ENCODE data around the gene PPIG. TPM values are rescaled to one million over a fixed set of nuclear protein-coding genes. Genes with fewer than 3 reads are reported as not detected.

Gene PPIG
- total and polyA plus RNA-seq, 9 of the 15 experiments (the other 6 are each of a cell fraction or from before 2014, with no cell fraction given), result 52.5 to 166 (median 124) TPM

- TF ChIP-seq AFF4 (CRISPR knock-in tag; IDR thresholded peaks at IDR 0.05), result peak; percentile 64; the same call in 1 of the 2 replicates
- TF ChIP-seq SREBF1 (IDR thresholded peaks at IDR 0.05; ENCODE audit: borderline replicate concordance, low read depth, low read length), result peak; percentile 93
- TF ChIP-seq, protein P1, sequence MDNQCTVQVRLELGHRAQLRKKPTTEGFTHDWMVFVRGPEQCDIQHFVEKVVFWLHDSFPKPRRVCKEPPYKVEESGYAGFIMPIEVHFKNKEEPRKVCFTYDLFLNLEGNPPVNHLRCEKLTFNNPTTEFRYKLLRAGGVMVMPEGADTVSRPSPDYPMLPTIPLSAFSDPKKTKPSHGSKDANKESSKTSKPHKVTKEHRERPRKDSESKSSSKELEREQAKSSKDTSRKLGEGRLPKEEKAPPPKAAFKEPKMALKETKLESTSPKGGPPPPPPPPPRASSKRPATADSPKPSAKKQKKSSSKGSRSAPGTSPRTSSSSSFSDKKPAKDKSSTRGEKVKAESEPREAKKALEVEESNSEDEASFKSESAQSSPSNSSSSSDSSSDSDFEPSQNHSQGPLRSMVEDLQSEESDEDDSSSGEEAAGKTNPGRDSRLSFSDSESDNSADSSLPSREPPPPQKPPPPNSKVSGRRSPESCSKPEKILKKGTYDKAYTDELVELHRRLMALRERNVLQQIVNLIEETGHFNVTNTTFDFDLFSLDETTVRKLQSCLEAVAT (IDR thresholded peaks at IDR 0.05), result peak; percentile 7 to 56; a peak in 2 of 4 replicates
- peak; percentile 99 for TF ChIP-seq ESRRA (IDR thresholded peaks at IDR 0.05; ENCODE audit: borderline replicate concordance, low read depth)
- TF ChIP-seq GABPA (tag; conservative IDR thresholded peaks at IDR 0.05; ENCODE audit: low read depth), result peak; percentile 81
- peak; percentile 24; the same call in 1 of the 2 replicates for TF ChIP-seq ZNF589 (CRISPR knock-in tag; IDR thresholded peaks at IDR 0.05; ENCODE audit: low read depth)
- TF ChIP-seq CREB1 (IDR thresholded peaks at IDR 0.05), result peak; percentile 94
- TF ChIP-seq CREB1 (CRISPR knock-in tag; IDR thresholded peaks at IDR 0.05), result peak; percentile 92
- TF ChIP-seq ARID2 (IDR thresholded peaks at IDR 0.05), result peak; percentile 7; the same call in 1 of the 2 replicates
- peak in 1 of 2 experiments; percentile 60; a peak in 2 of 4 replicates for TF ChIP-seq TEAD1 (CRISPR knock-in tag; IDR thresholded peaks at IDR 0.05)
- TF ChIP-seq ZNF395 (CRISPR knock-in tag; IDR thresholded peaks at IDR 0.05), result peak; percentile 89
- TF ChIP-seq, protein P2, sequence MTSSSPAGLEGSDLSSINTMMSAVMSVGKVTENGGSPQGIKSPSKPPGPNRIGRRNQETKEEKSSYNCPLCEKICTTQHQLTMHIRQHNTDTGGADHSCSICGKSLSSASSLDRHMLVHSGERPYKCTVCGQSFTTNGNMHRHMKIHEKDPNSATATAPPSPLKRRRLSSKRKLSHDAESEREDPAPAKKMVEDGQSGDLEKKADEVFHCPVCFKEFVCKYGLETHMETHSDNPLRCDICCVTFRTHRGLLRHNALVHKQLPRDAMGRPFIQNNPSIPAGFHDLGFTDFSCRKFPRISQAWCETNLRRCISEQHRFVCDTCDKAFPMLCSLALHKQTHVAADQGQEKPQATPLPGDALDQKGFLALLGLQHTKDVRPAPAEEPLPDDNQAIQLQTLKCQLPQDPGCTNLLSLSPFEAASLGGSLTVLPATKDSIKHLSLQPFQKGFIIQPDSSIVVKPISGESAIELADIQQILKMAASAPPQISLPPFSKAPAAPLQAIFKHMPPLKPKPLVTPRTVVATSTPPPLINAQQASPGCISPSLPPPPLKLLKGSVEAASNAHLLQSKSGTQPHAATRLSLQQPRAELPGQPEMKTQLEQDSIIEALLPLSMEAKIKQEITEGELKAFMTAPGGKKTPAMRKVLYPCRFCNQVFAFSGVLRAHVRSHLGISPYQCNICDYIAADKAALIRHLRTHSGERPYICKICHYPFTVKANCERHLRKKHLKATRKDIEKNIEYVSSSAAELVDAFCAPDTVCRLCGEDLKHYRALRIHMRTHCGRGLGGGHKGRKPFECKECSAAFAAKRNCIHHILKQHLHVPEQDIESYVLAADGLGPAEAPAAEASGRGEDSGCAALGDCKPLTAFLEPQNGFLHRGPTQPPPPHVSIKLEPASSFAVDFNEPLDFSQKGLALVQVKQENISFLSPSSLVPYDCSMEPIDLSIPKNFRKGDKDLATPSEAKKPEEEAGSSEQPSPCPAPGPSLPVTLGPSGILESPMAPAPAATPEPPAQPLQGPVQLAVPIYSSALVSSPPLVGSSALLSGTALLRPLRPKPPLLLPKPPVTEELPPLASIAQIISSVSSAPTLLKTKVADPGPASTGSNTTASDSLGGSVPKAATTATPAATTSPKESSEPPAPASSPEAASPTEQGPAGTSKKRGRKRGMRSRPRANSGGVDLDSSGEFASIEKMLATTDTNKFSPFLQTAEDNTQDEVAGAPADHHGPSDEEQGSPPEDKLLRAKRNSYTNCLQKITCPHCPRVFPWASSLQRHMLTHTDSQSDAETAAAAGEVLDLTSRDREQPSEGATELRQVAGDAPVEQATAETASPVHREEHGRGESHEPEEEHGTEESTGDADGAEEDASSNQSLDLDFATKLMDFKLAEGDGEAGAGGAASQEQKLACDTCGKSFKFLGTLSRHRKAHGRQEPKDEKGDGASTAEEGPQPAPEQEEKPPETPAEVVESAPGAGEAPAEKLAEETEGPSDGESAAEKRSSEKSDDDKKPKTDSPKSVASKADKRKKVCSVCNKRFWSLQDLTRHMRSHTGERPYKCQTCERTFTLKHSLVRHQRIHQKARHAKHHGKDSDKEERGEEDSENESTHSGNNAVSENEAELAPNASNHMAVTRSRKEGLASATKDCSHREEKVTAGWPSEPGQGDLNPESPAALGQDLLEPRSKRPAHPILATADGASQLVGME (CRISPR knock-in tag; IDR thresholded peaks at IDR 0.05), result 0 out of 2 replicates have a peak, but pooled peaks have one; percentile 26
- TF ChIP-seq HNRNPL (IDR thresholded peaks at IDR 0.05; ENCODE audit: low read depth, low read length), result no peak
- no peak for TF ChIP-seq ZNF695 (CRISPR knock-in tag; IDR thresholded peaks at IDR 0.05)
Observed at GRCh38 chr2:169573160-169573973, 10.8 kb upstream of the PPIG start, which contains the start of gene FASTKD1 (continued).
